Measurements from ENCODE around the gene KRTAP15-1.

DNA sequence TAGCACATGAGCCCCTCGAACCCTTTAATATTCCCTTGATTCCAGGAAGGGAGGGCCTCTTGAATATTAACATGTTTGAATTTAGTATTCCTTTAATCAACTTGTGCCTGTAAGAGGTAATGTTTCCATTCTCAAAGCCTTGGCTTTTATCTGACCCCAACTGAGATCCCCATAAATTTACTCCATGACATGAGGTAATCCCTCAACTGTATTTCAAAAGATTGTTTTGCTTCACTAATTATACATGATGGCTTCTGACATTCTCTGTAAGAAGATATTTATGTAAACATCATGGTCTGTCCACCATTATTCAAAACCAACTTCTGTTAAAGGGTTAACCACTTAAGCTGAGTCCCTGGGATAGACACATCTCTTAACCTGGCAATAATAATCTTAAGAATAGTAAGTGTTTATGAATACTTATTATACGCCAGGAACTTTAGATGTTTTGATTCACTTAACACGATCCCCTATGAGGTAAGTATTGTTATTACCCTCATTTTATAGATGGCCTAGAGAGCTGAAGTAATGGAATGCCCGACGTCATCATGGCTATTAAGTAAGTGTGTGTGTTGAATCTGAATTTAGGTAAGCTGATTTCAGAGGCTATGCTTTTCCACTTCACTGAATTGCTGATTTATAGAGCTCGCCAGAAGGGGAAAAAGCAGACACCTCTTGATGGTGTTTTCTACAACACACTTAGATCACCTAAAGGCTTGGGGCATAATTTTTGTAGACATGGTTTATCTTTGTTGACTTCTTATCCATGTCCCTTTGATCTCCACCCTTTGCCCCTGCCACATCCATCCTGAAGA lies 29.0 kb downstream of the KRTAP15-1 start:
- TF ChIP-seq, protein P1, sequence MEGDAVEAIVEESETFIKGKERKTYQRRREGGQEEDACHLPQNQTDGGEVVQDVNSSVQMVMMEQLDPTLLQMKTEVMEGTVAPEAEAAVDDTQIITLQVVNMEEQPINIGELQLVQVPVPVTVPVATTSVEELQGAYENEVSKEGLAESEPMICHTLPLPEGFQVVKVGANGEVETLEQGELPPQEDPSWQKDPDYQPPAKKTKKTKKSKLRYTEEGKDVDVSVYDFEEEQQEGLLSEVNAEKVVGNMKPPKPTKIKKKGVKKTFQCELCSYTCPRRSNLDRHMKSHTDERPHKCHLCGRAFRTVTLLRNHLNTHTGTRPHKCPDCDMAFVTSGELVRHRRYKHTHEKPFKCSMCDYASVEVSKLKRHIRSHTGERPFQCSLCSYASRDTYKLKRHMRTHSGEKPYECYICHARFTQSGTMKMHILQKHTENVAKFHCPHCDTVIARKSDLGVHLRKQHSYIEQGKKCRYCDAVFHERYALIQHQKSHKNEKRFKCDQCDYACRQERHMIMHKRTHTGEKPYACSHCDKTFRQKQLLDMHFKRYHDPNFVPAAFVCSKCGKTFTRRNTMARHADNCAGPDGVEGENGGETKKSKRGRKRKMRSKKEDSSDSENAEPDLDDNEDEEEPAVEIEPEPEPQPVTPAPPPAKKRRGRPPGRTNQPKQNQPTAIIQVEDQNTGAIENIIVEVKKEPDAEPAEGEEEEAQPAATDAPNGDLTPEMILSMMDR (IDR thresholded peaks at IDR 0.05): no peak
- no peak for TF ChIP-seq POLR2A (IDR thresholded peaks at IDR 0.05)

Measured in esophagus squamous epithelium (tissue), 4 donors.